Activated T-cell treated with anti-CD3 and anti-CD28 coated beads, Interleukin-2, amount 50 U/mL, for 4 hours (primary cell): ENCODE results near the gene PTPRO. TPM values are rescaled to one million over a fixed set of nuclear protein-coding genes. Genes with fewer than 3 reads are reported as not detected.
A peak's percentile ranks its signal among the peaks of the same experiment; 100 is the strongest.

Source experiments
- ATAC-seq, 2 donors: fragments of 200-7000 bp; cut with Tn5 transposase; one replicate each; pipeline ENCODE4 v1.10.0; 2021
- DNase-seq: peaks from one replicate; pipeline ENCODE4 v3.0.0-alpha.2; 2020
- H3K27me3 Mint-ChIP-seq: one replicate; pipeline ENCODE4 v1.8.0; 2021; ENCODE audit warnings: low read depth, mixed read lengths
- H3K36me3 Mint-ChIP-seq: one replicate; pipeline ENCODE4 v1.8.0; 2022; ENCODE audit warnings: mixed read lengths; ENCODE audit not compliant: insufficient read depth
- H3K4me1 Mint-ChIP-seq: one replicate; pipeline ENCODE4 v1.8.0; 2021; ENCODE audit warnings: low read depth, mixed read lengths
- H3K4me3 Mint-ChIP-seq: one replicate; pipeline ENCODE4 v1.8.0; 2021; ENCODE audit warnings: mild to moderate bottlenecking, moderate library complexity, mixed read lengths
- H3K9me3 Mint-ChIP-seq: one replicate; pipeline ENCODE4 v1.8.0; 2021; ENCODE audit warnings: mixed read lengths
- total RNA-seq, 3 donors: library from RNA; stranded (reverse); gene quantifications; one replicate each; pipeline ENCODE4 v1.2.1, GENCODE V29; 2021

PTPRO gene
- total RNA-seq, 3 donors from 2014 or later, result 0.14 TPM; not detected in 2

DNA sequence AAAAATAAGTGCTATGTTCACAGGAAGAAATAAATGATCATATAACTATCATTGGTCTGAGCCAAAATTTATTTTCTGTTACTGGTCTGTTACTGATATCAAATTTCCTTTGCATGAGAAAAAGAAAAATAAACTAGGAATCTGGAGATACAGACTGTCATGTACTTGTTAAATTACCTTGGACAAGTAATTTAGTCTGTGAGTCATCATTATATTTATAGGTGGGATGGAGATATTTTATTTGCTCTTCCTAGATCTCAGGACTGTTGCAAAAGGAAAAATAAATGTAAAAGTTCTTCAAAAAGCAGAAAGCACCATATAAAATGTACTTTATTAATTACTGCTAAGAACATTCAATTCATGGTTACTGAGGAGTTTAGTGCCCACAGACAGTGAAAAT is 174.4 kb downstream of the PTPRO start:
- Mint-ChIP-seq H3K36me3 (no peaks in the 10 kb centered on the region), H3K4me3 (no peak overlapping the region), H3K27me3 (peaks cover 17% of the 10 kb centered on the region), H3K4me1 (no peaks in the 10 kb centered on the region), H3K9me3 (peaks cover 14% of the 10 kb centered on the region)
- ATAC-seq, result no peak
- DNase-seq, result no peak

GRCh38 chr12:15497671-15498292 is 175.5 kb downstream of the PTPRO start:
- ATAC-seq (no peak), DNase-seq (no peak)
- H3K9me3 Mint-ChIP-seq, result peaks cover 7% of the 10 kb centered on the region
- peaks cover 13% of the 10 kb centered on the region for H3K27me3 Mint-ChIP-seq
- no peaks in the 10 kb centered on the region for H3K36me3 Mint-ChIP-seq
- no peak overlapping the region for H3K4me3 Mint-ChIP-seq
- H3K4me1 Mint-ChIP-seq, result no peaks in the 10 kb centered on the region

DNA sequence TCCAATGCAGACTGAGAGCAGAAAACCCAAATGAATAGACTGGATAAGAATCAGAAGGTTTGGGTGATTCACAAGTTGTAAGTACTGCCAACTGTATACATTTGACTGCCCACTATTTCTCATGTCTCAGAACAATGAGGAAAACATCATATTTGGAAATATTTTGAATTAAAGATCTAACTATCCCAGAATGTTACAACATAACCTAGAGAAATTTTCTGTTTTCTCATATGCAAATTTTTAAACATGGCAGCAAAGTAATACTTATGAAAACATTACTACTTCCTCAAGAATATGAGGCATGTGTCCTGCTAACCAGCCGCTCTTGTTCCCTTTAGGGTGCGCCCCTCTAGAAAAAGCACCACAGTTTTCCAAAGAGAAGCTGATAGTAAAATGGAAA is 179.9 kb downstream of the PTPRO start:
- Mint-ChIP-seq H3K4me1 (no peaks in the 10 kb centered on the region), H3K9me3 (no peaks in the 10 kb centered on the region), H3K36me3 (no peaks in the 10 kb centered on the region), H3K27me3 (peaks cover 5% of the 10 kb centered on the region), H3K4me3 (no peak overlapping the region)
- ATAC-seq (no peak), DNase-seq (no peak)

GRCh38 chr12:15505616-15506015 is 183.3 kb downstream of the PTPRO start:
- ATAC-seq (no peak), DNase-seq (no peak)
- Mint-ChIP-seq H3K4me3 (no peak overlapping the region), H3K9me3 (no peaks in the 10 kb centered on the region), H3K4me1 (no peaks in the 10 kb centered on the region), H3K36me3 (no peaks in the 10 kb centered on the region), H3K27me3 (peaks cover 13% of the 10 kb centered on the region)

- peaks cover 11% of the 10 kb centered on the region for H3K27me3 Mint-ChIP-seq
- no peaks in the 10 kb centered on the region for H3K4me1 Mint-ChIP-seq
- DNase-seq, result no peak
- no peak for ATAC-seq
- no peaks in the 10 kb centered on the region for H3K9me3 Mint-ChIP-seq
- no peak overlapping the region for H3K4me3 Mint-ChIP-seq
- no peaks in the 10 kb centered on the region for H3K36me3 Mint-ChIP-seq
These were observed 192.7 kb downstream of the PTPRO start for GRCh38 chr12:15515010-15515409.

- Mint-ChIP-seq H3K4me3 (no peak overlapping the region), H3K36me3 (no peaks in the 10 kb centered on the region), H3K9me3 (no peaks in the 10 kb centered on the region), H3K27me3 (peaks cover 17% of the 10 kb centered on the region), H3K4me1 (peaks cover 2% of the 10 kb centered on the region)
- DNase-seq (no peak), ATAC-seq (no peak)
These were observed 197.8 kb downstream of the PTPRO start for GRCh38 chr12:15520083-15520482.

GRCh38 chr12:15520844-15521243 is 198.5 kb downstream of the PTPRO start:
- ATAC-seq (no peak), DNase-seq (no peak)
- Mint-ChIP-seq H3K4me1 (peaks cover 2% of the 10 kb centered on the region), H3K27me3 (peaks cover 17% of the 10 kb centered on the region), H3K36me3 (no peaks in the 10 kb centered on the region), H3K4me3 (no peak overlapping the region), H3K9me3 (no peaks in the 10 kb centered on the region)

GRCh38 chr12:15522574-15523187 is 200.4 kb downstream of the PTPRO start:
- Mint-ChIP-seq H3K4me3 (no peak overlapping the region), H3K9me3 (peaks cover 3% of the 10 kb centered on the region), H3K36me3 (no peaks in the 10 kb centered on the region), H3K27me3 (peaks cover 14% of the 10 kb centered on the region), H3K4me1 (peaks cover 2% of the 10 kb centered on the region)
- DNase-seq, result no peak
- no peak for ATAC-seq

GRCh38 chr12:15525441-15525840 is 203.1 kb downstream of the PTPRO start:
- no peak for ATAC-seq
- no peak overlapping the region for H3K4me3 Mint-ChIP-seq
- peaks cover 8% of the 10 kb centered on the region for H3K27me3 Mint-ChIP-seq
- DNase-seq, result no peak
- H3K4me1 Mint-ChIP-seq, result peaks cover 2% of the 10 kb centered on the region
- peaks cover 5% of the 10 kb centered on the region for H3K36me3 Mint-ChIP-seq
- peaks cover 13% of the 10 kb centered on the region for H3K9me3 Mint-ChIP-seq

DNA sequence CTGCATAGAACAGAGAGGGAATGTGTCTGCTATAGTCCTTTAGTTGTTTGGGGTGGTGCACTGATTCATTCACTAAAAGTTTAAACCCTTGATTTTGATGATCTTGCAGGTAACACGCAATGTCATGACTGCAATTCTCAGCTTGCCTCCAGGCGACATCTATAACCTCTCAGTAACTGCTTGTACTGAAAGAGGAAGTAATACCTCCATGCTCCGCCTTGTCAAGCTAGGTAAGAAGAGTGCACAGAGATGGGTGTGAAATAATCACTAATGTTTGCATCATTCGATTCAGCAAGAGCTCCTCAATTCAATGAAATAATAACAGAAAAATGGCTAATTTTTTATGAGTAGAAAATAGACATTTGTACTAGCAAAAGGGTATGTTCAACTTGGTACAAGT is 203.7 kb downstream of the PTPRO start:
- H3K4me3 Mint-ChIP-seq, result no peak overlapping the region
- ATAC-seq (no peak), DNase-seq (no peak)
- H3K36me3 Mint-ChIP-seq, result peaks cover 5% of the 10 kb centered on the region
- H3K9me3 Mint-ChIP-seq, result peaks cover 13% of the 10 kb centered on the region
- peaks cover 6% of the 10 kb centered on the region for H3K27me3 Mint-ChIP-seq
- H3K4me1 Mint-ChIP-seq, result no peaks in the 10 kb centered on the region

- peaks cover 13% of the 10 kb centered on the region for H3K9me3 Mint-ChIP-seq
- DNase-seq, result no peak
- peaks cover 3% of the 10 kb centered on the region for H3K27me3 Mint-ChIP-seq
- peaks cover 5% of the 10 kb centered on the region for H3K36me3 Mint-ChIP-seq
- ATAC-seq, result no peak
- no peak overlapping the region for H3K4me3 Mint-ChIP-seq
- H3K4me1 Mint-ChIP-seq, result peaks cover 2% of the 10 kb centered on the region
These were observed 205.1 kb downstream of the PTPRO start for GRCh38 chr12:15527201-15528080.

GRCh38 chr12:15528666-15529065 is 206.4 kb downstream of the PTPRO start:
- Mint-ChIP-seq H3K9me3 (peaks cover 13% of the 10 kb centered on the region), H3K27me3 (peaks cover 3% of the 10 kb centered on the region), H3K4me1 (peaks cover 14% of the 10 kb centered on the region), H3K36me3 (peaks cover 5% of the 10 kb centered on the region), H3K4me3 (no peak overlapping the region)
- DNase-seq (no peak), ATAC-seq (no peak)

DNA sequence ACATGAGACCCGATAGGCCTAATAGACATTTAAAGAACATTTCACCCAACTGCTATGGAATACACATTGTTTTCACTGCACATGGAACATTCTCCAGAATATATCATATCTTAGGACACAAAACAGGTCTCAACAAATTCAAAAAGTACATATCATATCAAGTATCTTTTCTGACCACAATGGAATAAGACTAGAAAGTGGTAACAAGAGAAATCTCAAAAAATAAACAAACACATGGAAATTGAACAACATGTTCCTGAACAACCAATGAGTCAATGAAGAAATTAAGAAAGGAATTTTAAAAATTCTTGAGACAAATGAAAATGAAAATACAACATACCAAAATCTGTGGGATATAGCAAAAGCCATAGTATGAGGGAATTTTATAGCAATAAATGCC is 208.1 kb downstream of the PTPRO start:
- H3K4me3 Mint-ChIP-seq, result no peak overlapping the region
- peaks cover 5% of the 10 kb centered on the region for H3K36me3 Mint-ChIP-seq
- H3K27me3 Mint-ChIP-seq, result no peaks in the 10 kb centered on the region
- H3K9me3 Mint-ChIP-seq, result peaks cover 13% of the 10 kb centered on the region
- DNase-seq, result no peak
- peaks cover 19% of the 10 kb centered on the region for H3K4me1 Mint-ChIP-seq
- no peak for ATAC-seq

GRCh38 chr12:15532364-15532977 is 210.2 kb downstream of the PTPRO start:
- Mint-ChIP-seq H3K27me3 (no peaks in the 10 kb centered on the region), H3K36me3 (peaks cover 5% of the 10 kb centered on the region), H3K9me3 (peaks cover 12% of the 10 kb centered on the region), H3K4me3 (no peak overlapping the region), H3K4me1 (peaks cover 19% of the 10 kb centered on the region)
- ATAC-seq (peak; percentile 59 to 63), DNase-seq (peak; percentile 37)
